Calu3 (cell line): Measurements from ENCODE around the gene TBC1D24. TPM values are rescaled to one million over a fixed set of nuclear protein-coding genes. Genes with fewer than 3 reads are reported as not detected.

Experiments used
- BruUV-seq: library from RNA; stranded (reverse); fragments of 400-500 nt; replicated peaks from 2 replicates; lab custom pipeline; 2021; lab: Mats Ljungman, UMichigan
- CTCF ChIA-PET: fragments of 300-600 bp; sonication (Branson Sonifier 250); formaldehyde crosslinking; loops from one replicate; lab custom pipeline; 2022; ENCODE audit warnings: antibody characterized with exemption; lab: Charles Lee
- DNase-seq: peaks from one replicate; pipeline ENCODE4 v3.0.0; 2022
- H3K27ac Mint-ChIP-seq: one replicate; pipeline ENCODE4 v1.8.0; 2022; ENCODE audit warnings: mixed read lengths; ENCODE audit not compliant: unreplicated experiment
- H3K27me3 Mint-ChIP-seq: one replicate; pipeline ENCODE4 v1.8.0; 2022; ENCODE audit warnings: mixed read lengths; ENCODE audit not compliant: unreplicated experiment
- H3K36me3 Mint-ChIP-seq: one replicate; pipeline ENCODE4 v1.8.0; 2022; ENCODE audit warnings: mild to moderate bottlenecking, moderate library complexity, mixed read lengths; ENCODE audit not compliant: insufficient read depth, unreplicated experiment
- H3K4me1 Mint-ChIP-seq: one replicate; pipeline ENCODE4 v1.8.0; 2022; ENCODE audit warnings: mild to moderate bottlenecking, low read depth, mixed read lengths; ENCODE audit not compliant: unreplicated experiment
- H3K4me3 Mint-ChIP-seq: one replicate; pipeline ENCODE4 v1.8.0; 2022; ENCODE audit warnings: mild to moderate bottlenecking, low read depth, moderate library complexity, mixed read lengths; ENCODE audit not compliant: unreplicated experiment
- H3K9me3 Mint-ChIP-seq: one replicate; pipeline ENCODE4 v1.8.0; 2022; ENCODE audit warnings: low read depth, mixed read lengths; ENCODE audit not compliant: unreplicated experiment
- CTCF ChIP-seq: fragments of 200-600 bp; IDR thresholded peaks from one replicate; pipeline ENCODE4 v1.8.0; 2022; ENCODE audit warnings: antibody characterized with exemption; ENCODE audit not compliant: unreplicated experiment
- intact Hi-C: fragments of 100-400 bp; cut with micrococcal nuclease; formaldehyde crosslinking; loops from one replicate; pipeline ENCODE4 v1.10.0; 2022; ENCODE audit not compliant: unreplicated experiment
- total RNA-seq: library from RNA; stranded (reverse); gene quantifications from 2 replicates; pipeline ENCODE4 v1.2.3, GENCODE V29; 2022

TBC1D24 gene
- total RNA-seq, 1 experiment from 2014 or later: 33.3 TPM

- no peaks in the 10 kb centered on the region for H3K27me3 Mint-ChIP-seq
- no peak for DNase-seq
- CTCF ChIA-PET: interaction anchor here (1.1 to 2.3 kb wide), 6 partner anchors 12 to 307 kb away, joined by 4 to 12 read pairs (median 8); partner anchors contain the start of genes AMDHD2, ATP6V0C, CCNF and ECI1
- no TSS peak for BruUV-seq
- intact Hi-C loops: loop anchor here (2.0 to 10.0 kb wide), 2 partner anchors 67 to 159 kb away; no protein-coding TSS in a partner anchor
- no peak for TF ChIP-seq CTCF
- no peaks in the 10 kb centered on the region for H3K9me3 Mint-ChIP-seq
- no peaks in the 10 kb centered on the region for H3K4me1 Mint-ChIP-seq
- no peak overlapping the region for H3K27ac Mint-ChIP-seq
- peaks cover 9% of the 10 kb centered on the region for H3K36me3 Mint-ChIP-seq
- H3K4me3 Mint-ChIP-seq: no peak overlapping the region
Measured at GRCh38 chr16:2501946-2502895, 27.3 kb downstream of the TBC1D24 start.

- Mint-ChIP-seq H3K4me3 (no peak overlapping the region), H3K27me3 (no peaks in the 10 kb centered on the region), H3K9me3 (no peaks in the 10 kb centered on the region), H3K27ac (no peak overlapping the region), H3K4me1 (no peaks in the 10 kb centered on the region), H3K36me3 (peaks cover 9% of the 10 kb centered on the region)
- intact Hi-C loops: loop anchor here (10.0 kb wide), 1 partner anchor 71 kb away; no protein-coding TSS in a partner anchor
- no peak for TF ChIP-seq CTCF
- DNase-seq: no peak
- no TSS peak for BruUV-seq
- CTCF ChIA-PET: no interaction called here
Measured at GRCh38 chr16:2505695-2506094, 30.8 kb downstream of the TBC1D24 start.

- no peak for TF ChIP-seq CTCF
- Mint-ChIP-seq H3K27me3 (no peaks in the 10 kb centered on the region), H3K36me3 (peaks cover 4% of the 10 kb centered on the region), H3K4me3 (no peak overlapping the region), H3K9me3 (no peaks in the 10 kb centered on the region), H3K4me1 (no peaks in the 10 kb centered on the region), H3K27ac (no peak overlapping the region)
- no TSS peak for BruUV-seq
- CTCF ChIA-PET: no interaction called here
- no peak for DNase-seq
- intact Hi-C loops: loop anchor here (10.0 kb wide), 1 partner anchor 72 kb away; no protein-coding TSS in a partner anchor
Measured at GRCh38 chr16:2507052-2507659, 32.2 kb downstream of the TBC1D24 start.

GRCh38 chr16:2507665-2508064 lies 32.7 kb downstream of the TBC1D24 start:
- no TSS peak for BruUV-seq
- no peak for TF ChIP-seq CTCF
- Mint-ChIP-seq H3K4me3 (no peak overlapping the region), H3K4me1 (peaks cover 4% of the 10 kb centered on the region), H3K36me3 (peaks cover 8% of the 10 kb centered on the region), H3K9me3 (no peaks in the 10 kb centered on the region), H3K27me3 (no peaks in the 10 kb centered on the region), H3K27ac (no peak overlapping the region)
- CTCF ChIA-PET: no interaction called here
- no peak for DNase-seq
- intact Hi-C loops: loop anchor here (10.0 kb wide), 1 partner anchor 73 kb away; no protein-coding TSS in a partner anchor
